CD14-positive monocyte (primary cell): Measurements from ENCODE around the gene ZNF480. TPM values are rescaled to one million over a fixed set of nuclear protein-coding genes. Genes with fewer than 3 reads are reported as not detected.
"Not testable (repeated sequence)": the region's sequence is repeated elsewhere in the genome, so short reads cannot be mapped to it uniquely, and the experiment has no call there.

Experiments
- DNase-seq, 3 donors: peaks; one replicate each; pipeline ENCODE4 v3.0.0-alpha.2; 2011 to 2022
- H2AFZ ChIP-seq: 2 replicates; pipeline ENCODE4 v1.6.0; 2012; ENCODE audit warnings: mild to moderate bottlenecking, low read depth, low read length, inconsistent platforms; ENCODE audit not compliant: insufficient read depth, poor library complexity, severe bottlenecking
- H3K27ac ChIP-seq, 2 donors: 1 replicate in 1 of 2; 2 replicates in 1 of 2; pipeline ENCODE4 v1.5.1; 2012 to 2013; ENCODE audit warnings: low read length in 2 of 2, control low read depth in 1 of 2, inconsistent platforms in 1 of 2, low read depth in 1 of 2, mild to moderate bottlenecking in 1 of 2
- H3K27me3 ChIP-seq, 2 donors: one replicate each; pipeline versions ENCODE4 v1.6.0 to v1.6.1; 2011 to 2013; ENCODE audit warnings: low read length in 2 of 2; ENCODE audit not compliant: control insufficient read depth in 2 of 2, insufficient read depth in 2 of 2
- H3K36me3 ChIP-seq, 2 donors: replicated peaks in 1 of 2; 1 replicate in 1 of 2; 2 replicates in 1 of 2; pipeline versions ENCODE4 v1.5.1 to v1.6.1; 2012 to 2013; ENCODE audit warnings: low read length in 2 of 2, control low read depth in 1 of 2, inconsistent platforms in 1 of 2, mild to moderate bottlenecking in 1 of 2; ENCODE audit not compliant: insufficient read depth in 2 of 2, control insufficient read depth in 1 of 2
- H3K4me1 ChIP-seq, 2 donors: 1 replicate in 1 of 2; 2 replicates in 1 of 2; pipeline versions ENCODE4 v1.5.1 to v1.6.1; 2012 to 2013; ENCODE audit warnings: low read length in 2 of 2, control low read depth in 1 of 2, inconsistent platforms in 1 of 2, mild to moderate bottlenecking in 1 of 2, moderate library complexity in 1 of 2; ENCODE audit not compliant: insufficient read depth in 2 of 2, control insufficient read depth in 1 of 2
- H3K4me2 ChIP-seq: replicated peaks from 2 replicates; pipeline ENCODE3; 2012; ENCODE audit warnings: low read length, moderate library complexity, mild to moderate bottlenecking; ENCODE audit not compliant: poor library complexity, severe bottlenecking; ENCODE audit errors: extremely low read depth
- H3K4me3 ChIP-seq, 3 experiments: fragments of 200-600 bp in 1 of 3; sonication (generic) in 1 of 3; replicated peaks in 1 of 3; 1 replicate in 2 of 3; 2 replicates in 1 of 3; pipeline ENCODE4 v1.5.1; 2011 to 2013; ENCODE audit warnings: low read length in 3 of 3, mild to moderate bottlenecking in 3 of 3, control low read depth in 2 of 3, low read depth in 2 of 3, inconsistent platforms in 1 of 3, moderate library complexity in 1 of 3
- H3K79me2 ChIP-seq: 2 replicates; pipeline ENCODE4 v1.6.0; 2012; ENCODE audit warnings: mild to moderate bottlenecking, control low read depth, inconsistent platforms, low read length, moderate library complexity; ENCODE audit not compliant: insufficient read depth
- H3K9ac ChIP-seq: 2 replicates; pipeline ENCODE4 v1.6.0; 2017; ENCODE audit warnings: low read length, mild to moderate bottlenecking; ENCODE audit not compliant: insufficient read depth, poor library complexity, severe bottlenecking
- H3K9me3 ChIP-seq, 2 donors: replicated peaks in 1 of 2; 1 replicate in 1 of 2; 2 replicates in 1 of 2; pipeline versions ENCODE4 v1.5.1 to v1.6.1; 2012 to 2013; ENCODE audit warnings: low read length in 2 of 2, control low read depth in 1 of 2; ENCODE audit not compliant: control insufficient read depth in 1 of 2, insufficient read depth in 1 of 2
- H4K20me1 ChIP-seq: 2 replicates; pipeline ENCODE4 v1.6.0; 2012; ENCODE audit warnings: mild to moderate bottlenecking, low read length, control low read depth, moderate library complexity; ENCODE audit not compliant: insufficient read depth
- H3K27ac Mint-ChIP-seq, 7 donors: one replicate each; pipeline ENCODE4 v1.8.0; 2020; ENCODE audit warnings: mild to moderate bottlenecking in 7 of 7, mixed read lengths in 7 of 7, moderate library complexity in 6 of 7, inconsistent platforms in 2 of 7
- H3K27me3 Mint-ChIP-seq, 3 donors: one replicate each; pipeline ENCODE4 v1.8.0; 2021 to 2022; ENCODE audit warnings: low read depth in 3 of 3, mild to moderate bottlenecking in 3 of 3, mixed read lengths in 3 of 3, moderate library complexity in 3 of 3, inconsistent platforms in 1 of 3
- H3K36me3 Mint-ChIP-seq, 2 donors: one replicate each; pipeline ENCODE4 v1.8.0; 2020; ENCODE audit warnings: mixed read lengths in 2 of 2, inconsistent platforms in 1 of 2, mild to moderate bottlenecking in 1 of 2
- H3K4me1 Mint-ChIP-seq: one replicate; pipeline ENCODE4 v1.8.0; 2020; ENCODE audit warnings: mild to moderate bottlenecking, mixed read lengths
- H3K4me3 Mint-ChIP-seq, 2 donors: one replicate each; pipeline ENCODE4 v1.8.0; 2020; ENCODE audit warnings: mild to moderate bottlenecking in 2 of 2, mixed read lengths in 2 of 2, moderate library complexity in 1 of 2
- H3K9me3 Mint-ChIP-seq, 7 donors: one replicate each; pipeline ENCODE4 v1.8.0; 2020 to 2022; ENCODE audit warnings: mixed read lengths in 7 of 7, mild to moderate bottlenecking in 6 of 7, moderate library complexity in 6 of 7, inconsistent platforms in 2 of 7
- WGBS: methylation state at CpG from one replicate; pipeline ENCODE4 v1.1.5; 2013; ENCODE audit warnings: missing lambda C conversion rate; ENCODE audit not compliant: insufficient coverage; 5-methylcytosine and 5-hydroxymethylcytosine counted together
- intact Hi-C, 2 donors: fragments of 100-400 bp; cut with micrococcal nuclease; formaldehyde crosslinking; loops; one replicate each; pipeline versions ENCODE4 v1.15.0 to v1.15.1; 2023
- polyA plus RNA-seq, 3 donors: library from polyadenylated mRNA; depleted of rRNA in 1 of 3; unstranded in 2 of 3; stranded (reverse) in 1 of 3; fragments of 300-500 nt in 2 of 3; fragments of >200 nt in 1 of 3; fragmentation: Illumina TruSeq in 2 of 3; gene quantifications; 1 replicate in 2 of 3; 2 replicates in 1 of 3; pipeline ENCODE4 v1.2.3, GENCODE V29; 2012 to 2021
- TF ChIP-seq, protein P1 (sequence below): fragments of 200-600 bp; IDR thresholded peaks from one replicate; pipeline ENCODE4 v1.8.0; 2022; ENCODE audit warnings: antibody characterized with exemption, mild to moderate bottlenecking

ZNF480 gene
- polyA plus RNA-seq, 3 donors, result 6.6 to 7.6 (median 7.4) TPM

DNA sequence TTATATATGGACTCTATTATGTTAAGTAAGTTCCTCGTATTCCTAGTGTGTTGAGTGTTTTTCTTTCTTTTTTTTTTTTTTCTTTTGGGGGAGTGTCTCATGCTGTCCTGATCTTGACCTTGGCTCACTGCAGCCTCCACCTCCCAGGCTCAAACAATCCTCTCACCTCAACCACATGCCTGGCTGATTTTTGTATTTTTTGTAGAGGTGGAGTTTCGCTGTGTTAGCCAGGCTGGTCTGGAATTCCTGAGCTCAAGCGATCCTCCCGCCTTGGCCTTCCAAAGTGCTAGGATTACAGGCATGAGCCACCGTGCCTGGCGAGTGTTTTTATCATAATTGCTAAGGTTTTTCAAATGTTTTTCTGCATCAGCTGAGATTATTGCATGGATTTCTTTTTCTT lies 10.7 kb upstream of the ZNF480 start:
- intact Hi-C loops, result no loop called here
- Mint-ChIP-seq H3K36me3 (peaks cover 81 to 97% of the 10 kb centered on the region in 2 donors), H3K4me3 (no peak overlapping the region)

DNA sequence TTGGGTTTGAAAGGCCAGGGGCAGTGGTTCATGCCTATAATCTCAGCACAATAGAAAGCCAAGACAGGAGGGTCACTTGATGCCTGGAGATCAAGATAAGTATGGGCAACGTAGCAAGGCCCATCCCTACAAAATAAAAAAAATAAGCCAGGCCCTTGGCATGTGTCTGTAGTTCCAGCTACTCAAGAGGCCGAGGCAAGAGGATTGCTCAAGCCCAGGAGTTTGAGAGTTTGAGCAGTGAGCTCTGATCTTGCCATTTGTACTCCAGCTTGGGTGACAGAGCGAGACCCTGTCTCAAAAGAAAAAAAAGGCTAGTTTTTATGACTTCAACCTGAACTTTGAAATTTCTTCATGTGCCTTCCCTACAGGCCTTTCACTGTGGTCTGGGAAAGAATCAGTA lies 5.2 kb upstream of the ZNF480 start:
- Histone ChIP-seq H3K4me2 (no peak overlapping the region), H3K36me3 (peaks cover 23 to 48% of the 10 kb centered on the region in 2 donors), H3K9me3 (peaks cover 63 to 73% of the 10 kb centered on the region in 2 donors), H2AFZ (no peak overlapping the region), H4K20me1 (no peaks in the 10 kb centered on the region), H3K27ac (no peak overlapping the region), H3K4me3 (no peak overlapping the region), H3K79me2 (peaks cover 3% of the 10 kb centered on the region), H3K9ac (no peak overlapping the region), H3K27me3 (no peaks in the 10 kb centered on the region), H3K4me1 (peaks cover 7 to 8% of the 10 kb centered on the region in 2 donors)
- Mint-ChIP-seq H3K36me3 (peaks cover 33 to 48% of the 10 kb centered on the region in 2 donors), H3K9me3 (peaks cover 40 to 79% (median 74%) of the 10 kb centered on the region in 7 donors), H3K4me3 (no peak overlapping the region), H3K4me1 (peaks cover 8% of the 10 kb centered on the region), H3K27ac (no peak overlapping the region), H3K27me3 (peaks cover 0 to 1% (median 0%) of the 10 kb centered on the region in 3 donors)
- DNase-seq, result no peak
- TF ChIP-seq, protein P1, sequence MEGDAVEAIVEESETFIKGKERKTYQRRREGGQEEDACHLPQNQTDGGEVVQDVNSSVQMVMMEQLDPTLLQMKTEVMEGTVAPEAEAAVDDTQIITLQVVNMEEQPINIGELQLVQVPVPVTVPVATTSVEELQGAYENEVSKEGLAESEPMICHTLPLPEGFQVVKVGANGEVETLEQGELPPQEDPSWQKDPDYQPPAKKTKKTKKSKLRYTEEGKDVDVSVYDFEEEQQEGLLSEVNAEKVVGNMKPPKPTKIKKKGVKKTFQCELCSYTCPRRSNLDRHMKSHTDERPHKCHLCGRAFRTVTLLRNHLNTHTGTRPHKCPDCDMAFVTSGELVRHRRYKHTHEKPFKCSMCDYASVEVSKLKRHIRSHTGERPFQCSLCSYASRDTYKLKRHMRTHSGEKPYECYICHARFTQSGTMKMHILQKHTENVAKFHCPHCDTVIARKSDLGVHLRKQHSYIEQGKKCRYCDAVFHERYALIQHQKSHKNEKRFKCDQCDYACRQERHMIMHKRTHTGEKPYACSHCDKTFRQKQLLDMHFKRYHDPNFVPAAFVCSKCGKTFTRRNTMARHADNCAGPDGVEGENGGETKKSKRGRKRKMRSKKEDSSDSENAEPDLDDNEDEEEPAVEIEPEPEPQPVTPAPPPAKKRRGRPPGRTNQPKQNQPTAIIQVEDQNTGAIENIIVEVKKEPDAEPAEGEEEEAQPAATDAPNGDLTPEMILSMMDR, result no peak
- WGBS, result 100% methylated on average over 1 of the region's 3 CpGs
- intact Hi-C loops, result loop anchor here (10.0 kb wide), 1 partner anchor 1173 kb away; the partner anchor contains the start of gene ZNF813 (in 2 of the 2)

More for the DNA sequence above, 10.7 kb upstream of the ZNF480 start:
- Histone ChIP-seq H3K27me3 (no peaks in the 10 kb centered on the region), H3K4me1 (no peaks in the 10 kb centered on the region), H3K4me3 (no peak overlapping the region), H2AFZ (no peak overlapping the region), H3K79me2 (peaks cover 11% of the 10 kb centered on the region), H3K9ac (no peak overlapping the region), H3K36me3 (peaks cover 62 to 96% of the 10 kb centered on the region in 2 donors), H3K27ac (no peak overlapping the region), H3K9me3 (peaks cover 73 to 94% of the 10 kb centered on the region in 2 donors), H4K20me1 (no peaks in the 10 kb centered on the region), H3K4me2 (no peak overlapping the region)
- WGBS, result no CpG with 5 or more reads among the region's 6 CpGs
- Mint-ChIP-seq H3K27ac (no peak overlapping the region), H3K27me3 (peaks cover 0 to 3% (median 0%) of the 10 kb centered on the region in 3 donors), H3K4me1 (no peaks in the 10 kb centered on the region), H3K9me3 (peaks cover 68 to 94% (median 92%) of the 10 kb centered on the region in 7 donors)
- no peak for DNase-seq
- TF ChIP-seq, protein P1, result no peak

DNA sequence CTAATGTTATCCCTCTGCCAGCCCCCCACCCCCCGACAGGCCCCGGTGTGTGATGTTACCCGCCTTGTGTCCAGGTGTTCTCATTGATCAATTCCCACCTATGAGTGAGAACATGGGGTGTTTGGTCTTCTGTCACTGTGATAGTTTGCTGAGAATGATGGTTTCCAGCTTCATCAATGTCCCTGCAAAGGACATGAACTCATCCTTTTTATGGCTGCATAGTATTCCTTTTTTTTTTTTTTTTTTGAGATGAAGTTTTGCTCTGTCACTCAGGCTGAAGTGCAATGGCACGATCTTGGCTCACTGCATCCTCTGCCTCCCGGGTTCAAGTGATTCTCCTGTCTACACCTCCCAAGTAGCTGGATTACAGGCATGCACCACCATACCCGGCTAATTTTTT lies 4.0 kb upstream of the ZNF480 start:
- Mint-ChIP-seq H3K36me3 (peaks cover 26 to 39% of the 10 kb centered on the region in 2 donors), H3K4me1 (peaks cover 14% of the 10 kb centered on the region), H3K9me3 (peaks cover 35 to 69% (median 67%) of the 10 kb centered on the region in 7 donors)
- WGBS, result no CpG with 5 or more reads among the region's 6 CpGs
- H4K20me1 ChIP-seq, H3K27ac ChIP-seq, H3K4me2 ChIP-seq, H3K27ac Mint-ChIP-seq, DNase-seq, H3K27me3 ChIP-seq, H3K4me3 ChIP-seq, H3K79me2 ChIP-seq, H3K9ac ChIP-seq, H2AFZ ChIP-seq, H3K27me3 Mint-ChIP-seq, H3K4me3 Mint-ChIP-seq: not testable (repeated sequence)
- intact Hi-C loops, result loop anchor here (10.0 kb wide), 1 partner anchor 1172 kb away; the partner anchor contains the start of gene ZNF813 (in 2 of the 2)
- Histone ChIP-seq H3K36me3 (peaks cover 14 to 37% of the 10 kb centered on the region in 2 donors), H3K9me3 (peaks cover 55 to 61% of the 10 kb centered on the region in 2 donors), H3K4me1 (peaks cover 13 to 15% of the 10 kb centered on the region in 2 donors)
